GM12891 (cell line): Measurements from ENCODE around the gene SPRY2.

ENCODE experiments used
- DNase-seq: peaks from one replicate; pipeline ENCODE4 v3.0.0; 2011; ENCODE audit warnings: low spot score; ENCODE audit not compliant: insufficient read length
- FAIRE-seq: peaks from 2 replicates; lab custom pipeline; 2011; peaks lifted over from hg19 to GRCh38; lab: Jason Lieb, UNC
- PAX5 ChIP-seq: IDR thresholded peaks from 2 replicates; pipeline ENCODE4 v1.6.1; 2011; ENCODE audit warnings: low read length, moderate library complexity, mild to moderate bottlenecking; ENCODE audit not compliant: insufficient read depth, severe bottlenecking
- POLR2A ChIP-seq: IDR thresholded peaks from 2 replicates; pipeline ENCODE4 v1.6.1; 2011; ENCODE audit warnings: low read depth, low read length, control low read depth
- POLR2AphosphoS5 ChIP-seq: IDR thresholded peaks from 2 replicates; pipeline ENCODE4 v1.6.1; 2011; ENCODE audit warnings: low read depth, low read length, control low read depth
- POU2F2 ChIP-seq: IDR thresholded peaks from 2 replicates; pipeline ENCODE4 v1.6.1; 2011; ENCODE audit warnings: low read depth, mild to moderate bottlenecking, control low read depth, low read length, moderate library complexity
- SPI1 ChIP-seq: IDR thresholded peaks from 2 replicates; pipeline ENCODE4 v1.6.1; 2011; ENCODE audit warnings: low read depth, low read length, control low read depth
- TAF1 ChIP-seq: IDR thresholded peaks from 2 replicates; pipeline ENCODE4 v1.6.1; 2011; ENCODE audit warnings: low read depth, low read length, control low read depth

SPRY2 gene

DNA sequence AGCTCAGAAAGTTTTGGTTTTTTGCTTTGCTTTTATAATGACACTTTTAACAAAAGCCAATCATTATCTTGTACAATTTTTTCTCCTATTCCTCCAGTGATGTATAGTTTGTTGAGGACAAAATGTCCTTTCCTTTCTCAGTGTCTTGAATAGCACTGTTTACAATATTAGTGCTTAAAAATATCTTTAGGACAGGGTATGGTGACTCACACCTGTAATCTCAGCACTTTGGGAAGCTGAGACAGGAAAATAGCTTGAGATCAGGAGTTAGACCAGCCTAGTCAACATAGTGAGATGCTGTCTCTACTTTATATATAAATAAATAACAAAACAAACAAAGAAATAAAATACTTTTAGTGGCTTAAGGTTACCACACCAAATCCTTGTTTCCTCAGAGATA is 41.9 kb downstream of the SPRY2 start:
- FAIRE-seq (no peak), DNase-seq (no peak)
- TF ChIP-seq POLR2A (no peak), SPI1 (no peak), TAF1 (no peak), PAX5 (no peak)

DNA sequence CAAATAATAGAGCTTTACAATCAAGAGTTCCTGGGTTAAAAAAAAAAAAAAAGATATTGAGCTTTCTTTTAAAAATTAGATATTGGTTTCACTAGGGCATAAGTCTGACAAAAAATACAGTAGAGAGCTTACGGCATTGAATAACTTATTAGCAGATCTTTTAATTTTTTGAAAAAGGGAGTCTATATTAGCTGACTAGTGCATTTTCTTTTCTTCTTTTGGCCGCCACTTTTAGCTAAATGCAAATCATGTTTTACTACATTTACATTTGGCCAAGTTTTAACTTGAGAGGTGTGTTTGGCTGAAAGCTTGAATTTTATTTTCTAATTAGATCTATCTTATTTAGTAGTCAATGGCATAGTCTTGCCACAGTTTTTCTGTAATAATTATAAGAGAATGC is 43.4 kb downstream of the SPRY2 start:
- no peak for DNase-seq
- no peak for TF ChIP-seq POU2F2
- TF ChIP-seq TAF1: no peak
- no peak for TF ChIP-seq POLR2AphosphoS5
- TF ChIP-seq PAX5: no peak
- no peak for TF ChIP-seq SPI1
- no peak for TF ChIP-seq POLR2A
- no peak for FAIRE-seq

DNA sequence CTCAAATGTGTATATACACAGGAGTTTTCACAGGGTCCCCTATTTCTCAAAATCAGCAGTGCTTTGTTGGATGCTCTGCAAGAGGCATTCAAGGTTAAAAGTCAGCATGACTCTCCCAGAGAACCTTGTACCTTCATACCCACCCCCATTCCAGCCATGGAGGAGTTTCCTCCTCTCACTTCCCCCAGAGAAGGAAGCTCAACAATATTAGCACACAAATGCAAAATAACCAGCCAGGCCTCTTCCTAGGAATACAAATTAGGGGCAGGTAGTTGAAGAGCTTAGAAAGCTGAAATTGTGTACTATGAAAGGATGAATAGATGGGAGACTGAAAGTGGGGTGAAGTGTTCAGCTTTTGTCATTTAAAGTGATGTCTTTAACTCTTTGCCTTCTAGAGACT is 43.8 kb downstream of the SPRY2 start:
- FAIRE-seq (no peak), DNase-seq (no peak)
- no peak for TF ChIP-seq POU2F2
- TF ChIP-seq PAX5: no peak
- no peak for TF ChIP-seq SPI1
- TF ChIP-seq TAF1: no peak
- TF ChIP-seq POLR2AphosphoS5: no peak
- no peak for TF ChIP-seq POLR2A

DNA sequence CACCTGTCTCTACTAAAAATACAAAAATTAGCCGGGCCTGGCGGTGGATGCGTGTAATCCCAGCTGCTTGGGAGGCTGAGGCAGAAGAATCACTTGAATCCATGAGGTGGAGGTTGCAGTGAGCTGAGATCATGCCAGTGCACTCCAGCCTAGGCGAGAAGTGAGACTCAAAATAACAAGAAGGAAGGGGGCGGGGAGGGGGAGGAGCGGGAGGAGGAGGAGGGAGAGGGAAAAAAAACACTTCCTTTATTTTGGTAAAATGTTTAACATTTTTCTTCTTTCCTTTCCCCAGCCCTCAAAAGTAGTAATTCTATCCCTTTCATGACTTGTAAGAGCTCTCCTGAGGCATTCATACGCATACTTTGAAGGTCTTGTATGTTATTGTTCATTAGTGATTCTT is 44.3 kb downstream of the SPRY2 start:
- FAIRE-seq: no peak
- TF ChIP-seq POLR2A (no peak), POU2F2 (no peak), PAX5 (no peak), POLR2AphosphoS5 (no peak), TAF1 (no peak), SPI1 (no peak)
- DNase-seq: no peak

DNA sequence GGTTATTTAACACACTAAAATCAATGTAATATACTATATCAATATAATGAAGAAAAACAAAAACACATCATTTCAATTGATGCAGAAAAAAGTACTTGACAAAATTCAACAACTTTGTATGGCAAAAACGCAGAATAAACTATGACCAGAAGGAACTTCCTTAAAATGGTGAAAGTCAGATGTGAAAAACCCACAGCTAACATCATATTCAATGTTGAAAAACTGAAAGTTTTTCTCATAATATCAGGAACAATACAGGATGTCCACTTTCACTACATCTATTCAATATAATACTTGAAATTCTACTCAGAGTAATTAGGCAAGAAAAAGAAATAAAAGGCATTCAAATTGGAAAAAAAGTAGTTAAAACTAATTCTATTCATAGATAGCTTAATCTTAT is 50.3 kb downstream of the SPRY2 start:
- DNase-seq (no peak), FAIRE-seq (no peak)
- TF ChIP-seq TAF1 (no peak), PAX5 (no peak), SPI1 (no peak), POLR2A (no peak), POU2F2 (no peak), POLR2AphosphoS5 (no peak)
